Osteoblast (primary cell): ENCODE measurements around the gene GRM8. TPM values are rescaled to one million over a fixed set of nuclear protein-coding genes. Genes with fewer than 3 reads are reported as not detected.

Experiments
- DNase-seq: peaks from one replicate; pipeline ENCODE4 v3.0.0; 2011; ENCODE audit warnings: low spot score, mixed read lengths; ENCODE audit not compliant: insufficient read length; ENCODE audit errors: missing footprints
- H2AFZ ChIP-seq: 2 replicates; pipeline ENCODE4 v1.6.0; 2011; ENCODE audit warnings: mild to moderate bottlenecking, low read length
- H3K27ac ChIP-seq: 2 replicates; pipeline ENCODE4 v1.5.1; 2011; ENCODE audit warnings: mild to moderate bottlenecking, low read depth, low read length, moderate library complexity
- H3K27me3 ChIP-seq: 2 replicates; pipeline ENCODE4 v1.6.0; 2012; ENCODE audit warnings: mild to moderate bottlenecking, control low read depth, inconsistent platforms, low read length, moderate library complexity; ENCODE audit not compliant: insufficient read depth
- H3K36me3 ChIP-seq: 2 replicates; pipeline ENCODE4 v1.5.1; 2011; ENCODE audit warnings: mild to moderate bottlenecking, low read length, control low read depth, moderate library complexity; ENCODE audit not compliant: insufficient read depth
- H3K4me1 ChIP-seq: 2 replicates; pipeline ENCODE4 v1.5.1; 2011; ENCODE audit warnings: mild to moderate bottlenecking, low read length, control low read depth, moderate library complexity; ENCODE audit not compliant: insufficient read depth
- H3K4me2 ChIP-seq: 2 replicates; pipeline ENCODE4 v1.6.0; 2011; ENCODE audit warnings: mild to moderate bottlenecking, low read length; ENCODE audit not compliant: insufficient read depth
- H3K4me3 ChIP-seq: fragments of 200-600 bp; sonication (generic); 3 replicates; pipeline ENCODE4 v1.5.1; 2012; ENCODE audit warnings: mild to moderate bottlenecking, low read length, inconsistent platforms; ENCODE audit not compliant: insufficient read depth
- H3K79me2 ChIP-seq: 2 replicates; pipeline ENCODE4 v1.6.0; 2012; ENCODE audit warnings: mild to moderate bottlenecking, low read length, control low read depth, inconsistent platforms; ENCODE audit not compliant: insufficient read depth
- H3K9me3 ChIP-seq: 2 replicates; pipeline ENCODE4 v1.5.1; 2011; ENCODE audit warnings: low read depth, low read length, control low read depth
- H4K20me1 ChIP-seq: 2 replicates; pipeline ENCODE4 v1.6.0; 2012; ENCODE audit warnings: mild to moderate bottlenecking, low read length, control low read depth; ENCODE audit not compliant: insufficient read depth
- total RNA-seq: library from RNA; depleted of rRNA; stranded (reverse); fragments of >200 nt; gene quantifications from 2 replicates; pipeline ENCODE4 v1.2.3, GENCODE V29; 2012
- TF ChIP-seq, protein P1 (sequence below): IDR thresholded peaks from 2 replicates; pipeline ENCODE4 v1.5.1; 2011; ENCODE audit warnings: mild to moderate bottlenecking, low read depth, low read length, moderate library complexity; ENCODE audit errors: extremely low read depth

Gene GRM8
- total RNA-seq, 1 donor, result not detected

DNA sequence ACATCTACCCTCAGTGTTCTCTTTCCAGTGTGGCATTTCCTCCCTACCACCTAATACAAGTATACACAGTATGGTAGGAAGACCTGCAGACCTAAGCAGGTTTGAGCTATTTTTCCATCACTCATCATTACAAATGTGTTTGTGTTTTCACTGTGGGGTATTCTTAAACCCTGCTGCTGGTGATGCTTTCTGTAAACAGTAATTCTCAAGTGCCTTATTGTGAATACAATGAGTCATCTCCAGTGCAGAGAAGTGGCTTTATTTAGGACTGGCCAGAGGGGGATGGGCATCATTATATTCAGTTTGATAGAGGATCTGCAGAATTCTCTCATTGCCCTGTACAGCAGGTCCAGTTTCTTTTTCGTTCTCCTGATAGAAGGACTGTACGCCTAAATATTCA lies 63.7 kb downstream of the GRM8 start:
- Histone ChIP-seq H3K4me3 (no peak overlapping the region), H3K36me3 (no peaks in the 10 kb centered on the region), H3K79me2 (no peaks in the 10 kb centered on the region), H3K4me2 (no peak overlapping the region), H3K27ac (no peak overlapping the region), H2AFZ (no peak overlapping the region), H3K9me3 (no peaks in the 10 kb centered on the region), H3K4me1 (no peaks in the 10 kb centered on the region), H3K27me3 (no peaks in the 10 kb centered on the region), H4K20me1 (no peaks in the 10 kb centered on the region)
- DNase-seq, result no peak
- TF ChIP-seq, protein P1, sequence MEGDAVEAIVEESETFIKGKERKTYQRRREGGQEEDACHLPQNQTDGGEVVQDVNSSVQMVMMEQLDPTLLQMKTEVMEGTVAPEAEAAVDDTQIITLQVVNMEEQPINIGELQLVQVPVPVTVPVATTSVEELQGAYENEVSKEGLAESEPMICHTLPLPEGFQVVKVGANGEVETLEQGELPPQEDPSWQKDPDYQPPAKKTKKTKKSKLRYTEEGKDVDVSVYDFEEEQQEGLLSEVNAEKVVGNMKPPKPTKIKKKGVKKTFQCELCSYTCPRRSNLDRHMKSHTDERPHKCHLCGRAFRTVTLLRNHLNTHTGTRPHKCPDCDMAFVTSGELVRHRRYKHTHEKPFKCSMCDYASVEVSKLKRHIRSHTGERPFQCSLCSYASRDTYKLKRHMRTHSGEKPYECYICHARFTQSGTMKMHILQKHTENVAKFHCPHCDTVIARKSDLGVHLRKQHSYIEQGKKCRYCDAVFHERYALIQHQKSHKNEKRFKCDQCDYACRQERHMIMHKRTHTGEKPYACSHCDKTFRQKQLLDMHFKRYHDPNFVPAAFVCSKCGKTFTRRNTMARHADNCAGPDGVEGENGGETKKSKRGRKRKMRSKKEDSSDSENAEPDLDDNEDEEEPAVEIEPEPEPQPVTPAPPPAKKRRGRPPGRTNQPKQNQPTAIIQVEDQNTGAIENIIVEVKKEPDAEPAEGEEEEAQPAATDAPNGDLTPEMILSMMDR, result no peak

DNA sequence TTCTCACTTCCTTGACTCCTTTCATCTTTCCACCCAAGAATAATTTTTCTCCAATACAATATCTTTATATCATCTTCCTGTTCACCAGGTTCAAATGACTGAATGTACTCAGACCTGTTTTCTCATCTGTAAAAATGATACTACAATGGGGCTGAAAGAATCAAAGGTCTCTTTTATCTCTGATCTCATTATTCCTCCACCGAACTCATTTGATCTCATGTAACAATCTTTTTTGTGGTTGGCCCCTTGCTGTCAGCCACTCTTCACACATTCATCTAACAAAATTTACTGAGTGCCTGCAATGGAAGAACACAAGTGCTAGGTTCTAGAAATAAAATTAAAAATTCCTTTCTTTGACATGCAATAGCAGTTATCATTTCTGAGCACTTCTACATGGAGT lies 65.0 kb downstream of the GRM8 start:
- no peak overlapping the region for H3K4me2 ChIP-seq
- H3K9me3 ChIP-seq, result no peaks in the 10 kb centered on the region
- no peak overlapping the region for H3K27ac ChIP-seq
- no peak for DNase-seq
- H4K20me1 ChIP-seq, result no peaks in the 10 kb centered on the region
- TF ChIP-seq, protein P1, result no peak
- H3K4me1 ChIP-seq, result no peaks in the 10 kb centered on the region
- no peaks in the 10 kb centered on the region for H3K36me3 ChIP-seq
- no peaks in the 10 kb centered on the region for H3K79me2 ChIP-seq
- H2AFZ ChIP-seq, result no peak overlapping the region
- no peak overlapping the region for H3K4me3 ChIP-seq
- no peaks in the 10 kb centered on the region for H3K27me3 ChIP-seq

DNA sequence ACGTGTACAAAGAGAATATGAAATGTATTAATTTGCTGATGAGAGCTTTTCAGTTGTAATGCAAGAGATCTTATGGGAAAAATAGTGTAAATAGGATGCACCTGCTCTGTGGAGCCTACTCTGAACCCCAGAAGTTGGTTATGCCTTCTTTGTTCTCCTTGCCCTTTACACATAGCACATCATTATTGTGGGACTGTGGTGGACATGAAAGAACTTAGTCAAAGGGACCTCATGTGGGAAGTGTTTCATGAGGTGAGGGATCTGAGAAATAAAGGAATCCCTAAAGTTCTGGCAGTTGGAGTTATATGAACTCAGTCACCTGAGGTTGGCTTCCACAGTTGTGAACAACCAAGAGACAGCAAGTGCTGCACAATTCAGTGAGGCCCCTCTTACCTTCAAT lies 66.1 kb downstream of the GRM8 start:
- Histone ChIP-seq H3K79me2 (no peaks in the 10 kb centered on the region), H3K27me3 (no peaks in the 10 kb centered on the region), H2AFZ (no peak overlapping the region), H3K27ac (no peak overlapping the region), H3K4me2 (no peak overlapping the region), H4K20me1 (no peaks in the 10 kb centered on the region), H3K4me1 (no peaks in the 10 kb centered on the region), H3K4me3 (no peak overlapping the region), H3K9me3 (no peaks in the 10 kb centered on the region), H3K36me3 (no peaks in the 10 kb centered on the region)
- DNase-seq, result no peak
- TF ChIP-seq, protein P1, result no peak

DNA sequence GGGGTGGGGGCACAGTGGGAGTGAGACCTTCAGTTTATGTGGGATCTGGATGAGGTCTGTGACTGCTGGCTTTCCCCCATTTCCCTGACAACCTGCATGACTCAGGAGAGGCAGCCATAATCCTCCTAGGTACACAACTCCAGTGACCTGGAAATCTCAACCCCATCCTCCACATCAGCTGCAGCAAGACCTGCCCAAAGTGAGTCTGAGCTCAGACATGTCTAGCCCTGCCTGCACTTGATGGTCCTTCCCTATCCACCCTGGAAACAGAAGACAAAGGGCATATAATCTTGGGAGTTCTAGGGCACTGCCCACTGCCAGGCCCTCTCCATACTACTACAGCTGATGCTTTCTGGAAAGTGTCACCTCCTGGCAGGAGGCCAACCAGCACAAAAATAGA lies 75.6 kb downstream of the GRM8 start:
- Histone ChIP-seq H3K79me2 (no peaks in the 10 kb centered on the region), H2AFZ (no peak overlapping the region), H3K27me3 (no peaks in the 10 kb centered on the region), H3K4me2 (no peak overlapping the region), H3K36me3 (no peaks in the 10 kb centered on the region), H3K4me3 (no peak overlapping the region), H3K9me3 (peaks cover 3% of the 10 kb centered on the region), H3K4me1 (no peaks in the 10 kb centered on the region), H3K27ac (no peak overlapping the region), H4K20me1 (no peaks in the 10 kb centered on the region)
- TF ChIP-seq, protein P1, result no peak
- no peak for DNase-seq
